Hepatocyte (in vitro differentiated cells): ENCODE measurements around the gene DIPK1A. TPM values are rescaled to one million over a fixed set of nuclear protein-coding genes. Genes with fewer than 3 reads are reported as not detected.

ENCODE experiments used
- DNase-seq: peaks from one replicate; pipeline ENCODE4 v3.0.0-alpha.2; 2016; ENCODE audit warnings: low spot score
- H2AFZ ChIP-seq: fragments of 200-600 bp; sonication (generic); 2 replicates; pipeline ENCODE4 v1.6.0; 2016; ENCODE audit warnings: antibody characterized with exemption, mild to moderate bottlenecking
- H3K27ac ChIP-seq: fragments of 200-600 bp; sonication (generic); 2 replicates; pipeline ENCODE4 v1.5.1; 2016; ENCODE audit warnings: mild to moderate bottlenecking
- H3K27me3 ChIP-seq: fragments of 200-600 bp; sonication (generic); 2 replicates; pipeline ENCODE4 v1.6.1; 2016
- H3K36me3 ChIP-seq: fragments of 200-600 bp; sonication (generic); replicated peaks from 2 replicates; pipeline ENCODE4 v1.5.1; 2016; ENCODE audit warnings: low read depth; ENCODE audit not compliant: insufficient read depth
- H3K4me1 ChIP-seq: fragments of 200-600 bp; sonication (generic); 2 replicates; pipeline ENCODE4 v1.5.1; 2016; ENCODE audit warnings: mild to moderate bottlenecking, moderate library complexity; ENCODE audit not compliant: insufficient read depth
- H3K4me2 ChIP-seq: fragments of 200-600 bp; sonication (generic); 2 replicates; pipeline ENCODE4 v1.6.0; 2016
- H3K4me3 ChIP-seq: fragments of 200-600 bp; sonication (generic); 2 replicates; pipeline ENCODE4 v1.5.1; 2016; ENCODE audit warnings: mild to moderate bottlenecking
- H3K79me2 ChIP-seq: fragments of 200-600 bp; sonication (generic); 2 replicates; pipeline ENCODE4 v1.6.0; 2017; ENCODE audit warnings: mild to moderate bottlenecking
- H3K9me2 ChIP-seq: fragments of 200-600 bp; sonication (generic); replicated peaks from 2 replicates; pipeline ENCODE4 v1.6.0; 2017; ENCODE audit warnings: mild to moderate bottlenecking; ENCODE audit not compliant: insufficient read depth
- H3K9me3 ChIP-seq: fragments of 200-600 bp; sonication (generic); 2 replicates; pipeline ENCODE4 v1.5.1; 2016; ENCODE audit warnings: low read depth, mild to moderate bottlenecking
- H4K20me1 ChIP-seq: fragments of 200-600 bp; sonication (generic); 2 replicates; pipeline ENCODE4 v1.6.0; 2016; ENCODE audit warnings: mild to moderate bottlenecking; ENCODE audit not compliant: insufficient read depth, poor library complexity, severe bottlenecking
- EZH2 ChIP-seq: fragments of 200-600 bp; sonication (generic); IDR thresholded peaks from 2 replicates; pipeline ENCODE4 v1.6.1; 2016; ENCODE audit warnings: antibody characterized with exemption, mild to moderate bottlenecking, borderline replicate concordance
- EZH2phosphoT487 ChIP-seq: fragments of 200-600 bp; sonication (generic); IDR thresholded peaks from one replicate; pipeline ENCODE4 v1.6.1; 2018; ENCODE audit warnings: antibody characterized with exemption, mild to moderate bottlenecking, low read depth, moderate library complexity; ENCODE audit not compliant: unreplicated experiment, severe bottlenecking
- WGBS: methylation state at CpG from one replicate; pipeline ENCODE4 v1.1.6; 2016; ENCODE audit warnings: low lambda C conversion rate; ENCODE audit errors: missing lambda C conversion rate; 5-methylcytosine and 5-hydroxymethylcytosine counted together
- polyA plus RNA-seq: library from polyadenylated mRNA; unstranded; fragments of >200 nt; fragmentation: Nextera tagmentation; extraction: Ambion mirVana; gene quantifications from 2 replicates; pipeline ENCODE4 v1.2.1, GENCODE V29; 2016
- total RNA-seq: library from RNA; depleted of rRNA; stranded (reverse); fragments of >200 nt; gene quantifications from 2 replicates; pipeline ENCODE4 v1.2.3, GENCODE V29; 2014
- TF ChIP-seq, protein P1 (sequence below): fragments of 200-600 bp; sonication (generic); IDR thresholded peaks from 2 replicates; pipeline ENCODE4 v1.5.1; 2016; ENCODE audit warnings: antibody characterized with exemption, mild to moderate bottlenecking; ENCODE audit not compliant: poor library complexity

Gene DIPK1A
- total and polyA plus RNA-seq, 2 experiments from 2014 or later: 18.0 to 19.7 TPM

GRCh38 chr1:92864131-92864530 lies 97.1 kb downstream of the DIPK1A start:
- no peaks in the 10 kb centered on the region for H3K9me2 ChIP-seq
- TF ChIP-seq EZH2: no peak
- TF ChIP-seq, protein P1, sequence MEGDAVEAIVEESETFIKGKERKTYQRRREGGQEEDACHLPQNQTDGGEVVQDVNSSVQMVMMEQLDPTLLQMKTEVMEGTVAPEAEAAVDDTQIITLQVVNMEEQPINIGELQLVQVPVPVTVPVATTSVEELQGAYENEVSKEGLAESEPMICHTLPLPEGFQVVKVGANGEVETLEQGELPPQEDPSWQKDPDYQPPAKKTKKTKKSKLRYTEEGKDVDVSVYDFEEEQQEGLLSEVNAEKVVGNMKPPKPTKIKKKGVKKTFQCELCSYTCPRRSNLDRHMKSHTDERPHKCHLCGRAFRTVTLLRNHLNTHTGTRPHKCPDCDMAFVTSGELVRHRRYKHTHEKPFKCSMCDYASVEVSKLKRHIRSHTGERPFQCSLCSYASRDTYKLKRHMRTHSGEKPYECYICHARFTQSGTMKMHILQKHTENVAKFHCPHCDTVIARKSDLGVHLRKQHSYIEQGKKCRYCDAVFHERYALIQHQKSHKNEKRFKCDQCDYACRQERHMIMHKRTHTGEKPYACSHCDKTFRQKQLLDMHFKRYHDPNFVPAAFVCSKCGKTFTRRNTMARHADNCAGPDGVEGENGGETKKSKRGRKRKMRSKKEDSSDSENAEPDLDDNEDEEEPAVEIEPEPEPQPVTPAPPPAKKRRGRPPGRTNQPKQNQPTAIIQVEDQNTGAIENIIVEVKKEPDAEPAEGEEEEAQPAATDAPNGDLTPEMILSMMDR: no peak
- no peak for TF ChIP-seq EZH2phosphoT487
- H3K4me2 ChIP-seq: no peak overlapping the region
- H3K4me3 ChIP-seq: no peak overlapping the region
- H3K27ac ChIP-seq: no peak overlapping the region
- no peaks in the 10 kb centered on the region for H3K36me3 ChIP-seq
- no peaks in the 10 kb centered on the region for H3K27me3 ChIP-seq
- no peaks in the 10 kb centered on the region for H3K4me1 ChIP-seq
- no peaks in the 10 kb centered on the region for H3K9me3 ChIP-seq
- DNase-seq: no peak
- no peaks in the 10 kb centered on the region for H3K79me2 ChIP-seq
- no peak overlapping the region for H2AFZ ChIP-seq
- no peaks in the 10 kb centered on the region for H4K20me1 ChIP-seq

DNA sequence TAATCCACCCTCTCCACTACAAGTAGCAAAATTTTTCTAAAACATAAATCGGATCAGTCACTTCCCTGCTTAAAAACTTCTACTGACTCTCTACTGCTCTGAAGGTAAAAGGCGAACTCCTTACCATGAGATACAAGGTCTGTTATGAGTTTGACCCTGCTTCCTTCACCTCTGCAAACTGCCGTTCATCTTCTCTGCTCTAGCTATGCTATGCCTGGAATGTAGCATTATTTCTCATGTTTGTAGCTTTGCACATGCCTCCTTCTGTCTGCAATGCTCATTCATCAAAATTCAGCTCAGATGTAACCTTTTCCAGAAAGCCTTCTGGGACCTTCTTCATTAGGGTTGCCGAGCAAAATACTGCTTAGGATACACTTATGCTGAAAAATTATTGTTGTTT lies 98.7 kb downstream of the DIPK1A start:
- no peaks in the 10 kb centered on the region for H3K9me3 ChIP-seq
- no peak overlapping the region for H2AFZ ChIP-seq
- H3K4me2 ChIP-seq: no peak overlapping the region
- no peaks in the 10 kb centered on the region for H3K36me3 ChIP-seq
- H4K20me1 ChIP-seq: no peaks in the 10 kb centered on the region
- TF ChIP-seq, protein P1: no peak
- TF ChIP-seq EZH2: no peak
- TF ChIP-seq EZH2phosphoT487: no peak
- no peaks in the 10 kb centered on the region for H3K79me2 ChIP-seq
- 52% methylated on average over 4 of the region's 4 CpGs for WGBS
- H3K27ac ChIP-seq: no peak overlapping the region
- no peaks in the 10 kb centered on the region for H3K9me2 ChIP-seq
- no peaks in the 10 kb centered on the region for H3K27me3 ChIP-seq
- H3K4me1 ChIP-seq: no peaks in the 10 kb centered on the region
- DNase-seq: no peak
- no peak overlapping the region for H3K4me3 ChIP-seq

DNA sequence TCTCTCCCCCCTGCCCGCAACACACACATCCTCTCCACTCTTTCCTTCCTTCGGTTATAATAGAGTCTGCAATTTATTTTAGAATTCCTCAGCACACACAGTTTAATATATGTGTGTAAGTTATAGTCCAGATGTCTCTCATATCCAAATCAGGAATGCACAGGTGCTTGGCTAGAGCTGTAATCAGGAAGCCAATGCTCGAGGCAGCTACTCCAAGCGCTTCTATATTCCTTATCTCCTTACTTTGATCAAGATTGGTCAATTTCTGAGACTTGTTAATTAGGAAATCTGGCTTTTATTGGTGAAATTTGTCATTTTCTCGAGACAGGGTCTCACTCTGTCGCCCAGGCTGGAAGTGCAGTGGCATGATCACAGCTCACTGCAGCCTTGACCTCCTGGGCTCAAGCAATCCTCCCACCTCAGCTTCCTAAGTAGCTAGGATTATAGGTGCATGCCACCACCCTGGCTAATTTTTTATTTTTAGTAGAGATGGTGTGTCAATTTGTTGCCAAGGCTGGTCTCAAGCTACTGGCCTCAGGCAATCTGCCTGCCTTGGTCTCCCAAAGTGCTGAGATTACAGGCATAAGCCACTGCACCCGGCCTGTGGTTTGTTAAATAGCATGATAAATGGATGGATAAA lies 101.7 kb downstream of the DIPK1A start:
- Histone ChIP-seq H3K27ac (no peak overlapping the region), H3K4me3 (no peak overlapping the region), H3K4me2 (no peak overlapping the region), H3K36me3 (no peaks in the 10 kb centered on the region), H2AFZ (no peak overlapping the region), H4K20me1 (no peaks in the 10 kb centered on the region), H3K9me3 (no peaks in the 10 kb centered on the region), H3K79me2 (no peaks in the 10 kb centered on the region), H3K4me1 (no peaks in the 10 kb centered on the region), H3K27me3 (no peaks in the 10 kb centered on the region), H3K9me2 (no peaks in the 10 kb centered on the region)
- TF ChIP-seq, protein P1: no peak
- no peak for TF ChIP-seq EZH2phosphoT487
- no peak for TF ChIP-seq EZH2
- no peak for DNase-seq
- 72% methylated on average over 7 of the region's 7 CpGs for WGBS
